GM21515 (cell line): Measurements from ENCODE around the gene BLCAP.

Experiments
- ATAC-seq: cut with Tn5 transposase; IDR thresholded peaks from one replicate; pipeline ENCODE4 v1.9.1; 2021; ENCODE audit not compliant: unreplicated experiment

BLCAP gene

GRCh38 chr20:37530696-37531095 lies 3.0 kb upstream of the BLCAP start:
- no peak for ATAC-seq

DNA sequence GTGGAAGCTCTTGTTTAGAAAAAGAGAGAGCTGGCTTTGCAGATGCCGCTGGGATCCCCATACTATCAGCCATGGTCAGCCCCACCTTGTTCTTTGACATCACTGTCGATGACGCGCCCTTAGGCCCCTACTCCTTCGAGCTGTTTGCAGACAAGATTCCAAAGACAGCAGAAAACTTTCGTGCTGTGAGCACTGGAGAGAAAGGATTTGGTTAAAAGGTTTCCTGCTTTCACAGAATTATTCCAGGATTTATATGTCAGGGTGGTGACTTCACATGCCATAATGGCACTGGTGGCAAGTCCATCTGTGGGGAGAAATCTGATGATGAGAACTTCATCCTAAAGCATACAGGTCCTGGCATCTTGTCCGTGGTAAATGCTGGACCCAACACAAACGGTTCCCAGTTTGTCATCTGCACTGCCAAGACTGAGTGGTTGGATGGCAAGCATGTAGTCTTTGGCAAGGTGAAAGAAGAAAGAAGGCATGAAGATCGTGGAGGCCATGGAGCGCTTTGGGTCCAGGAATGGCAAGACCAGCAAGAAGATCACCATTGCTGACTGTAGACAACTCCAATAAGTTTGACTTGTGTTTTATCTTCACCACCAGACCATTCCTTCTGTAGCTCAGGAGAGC lies 2.4 kb upstream of the BLCAP start:
- no peak for ATAC-seq

- no peak for ATAC-seq
These were observed 1.7 kb upstream of the BLCAP start for GRCh38 chr20:37529214-37529967.

DNA sequence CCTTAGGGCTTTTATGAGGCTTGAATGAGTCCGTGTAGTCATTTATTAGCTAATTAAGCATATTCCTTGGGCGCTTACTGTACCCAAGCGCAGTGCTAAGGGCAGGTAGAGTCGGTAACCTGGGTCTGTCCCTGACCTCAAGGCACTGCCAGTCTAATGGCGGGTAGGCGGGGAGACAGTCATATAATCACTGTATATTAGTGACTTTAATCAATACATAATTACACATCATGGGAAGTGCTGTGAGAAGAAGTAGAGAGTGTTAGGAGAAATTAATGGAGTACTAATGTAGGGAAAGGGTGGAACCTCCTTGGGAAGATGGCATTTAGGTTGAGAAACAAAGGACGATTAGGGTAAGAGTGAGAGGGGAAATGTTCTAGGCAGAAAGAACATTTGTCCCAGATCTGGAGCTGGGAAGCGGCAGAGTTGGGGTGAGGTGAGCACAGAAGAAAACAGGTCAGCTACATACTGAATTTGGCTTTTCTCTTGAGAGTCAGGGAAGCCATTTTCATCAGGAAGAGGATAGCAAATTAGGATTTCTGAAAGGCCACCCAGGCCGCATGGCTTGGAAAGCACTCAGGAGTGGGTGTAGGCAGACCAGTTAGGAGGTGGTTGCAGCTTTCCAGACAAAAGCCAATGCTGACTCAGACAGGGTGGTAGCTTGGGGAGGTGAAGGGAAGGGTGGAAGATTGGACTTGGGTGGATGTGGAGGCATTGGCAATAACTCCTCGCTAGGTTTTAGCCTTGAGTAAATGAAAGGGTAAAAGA lies 954 bp upstream of the BLCAP start:
- ATAC-seq = no peak

- ATAC-seq = no peak
These were observed 638 bp downstream of the BLCAP start for GRCh38 chr20:37526839-37527637.

- no peak for ATAC-seq
These were observed 1.3 kb downstream of the BLCAP start for GRCh38 chr20:37526238-37526838.

- no peak for ATAC-seq
These were observed 1.9 kb downstream of the BLCAP start for GRCh38 chr20:37525810-37526209.

DNA sequence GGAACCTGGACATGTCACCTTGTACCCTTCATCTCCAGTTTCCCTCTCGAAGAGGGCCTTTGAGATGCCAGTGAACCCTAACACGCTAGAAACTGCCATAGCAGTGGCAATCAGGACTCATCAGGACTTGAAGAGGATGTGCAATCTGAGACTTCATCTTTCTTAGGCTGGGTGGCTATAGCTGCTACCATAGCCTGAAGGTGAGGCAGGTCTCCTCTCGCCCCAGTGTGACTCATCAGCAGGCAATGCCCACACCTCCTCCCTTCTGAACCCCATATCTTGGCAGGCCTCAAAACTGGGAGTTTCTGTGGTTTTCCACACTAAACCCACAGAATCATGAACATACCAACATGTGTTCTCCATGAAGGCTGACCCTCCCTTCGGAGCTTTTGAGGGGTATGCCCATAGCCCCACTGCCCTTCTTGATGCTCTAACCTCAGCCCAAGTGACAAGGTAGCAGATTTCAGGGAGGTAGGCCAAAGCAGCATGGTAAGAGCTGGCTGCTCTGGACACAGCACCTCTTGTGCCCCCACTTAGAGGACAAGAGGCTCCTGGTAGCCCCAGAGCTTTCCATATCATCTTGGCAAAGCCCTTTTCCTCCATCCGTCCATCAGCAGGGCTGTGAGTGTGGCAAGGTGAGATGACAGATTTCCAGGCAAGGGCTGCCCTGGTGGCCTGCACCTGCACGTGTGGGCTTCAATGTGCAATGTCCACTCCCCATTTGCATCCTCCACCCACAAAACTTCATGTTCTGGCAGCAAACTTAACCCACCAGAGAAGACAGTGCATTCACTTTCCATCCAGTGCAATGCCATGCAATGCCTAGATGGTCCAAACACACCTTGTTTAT lies 2.6 kb downstream of the BLCAP start:
- ATAC-seq = no peak

DNA sequence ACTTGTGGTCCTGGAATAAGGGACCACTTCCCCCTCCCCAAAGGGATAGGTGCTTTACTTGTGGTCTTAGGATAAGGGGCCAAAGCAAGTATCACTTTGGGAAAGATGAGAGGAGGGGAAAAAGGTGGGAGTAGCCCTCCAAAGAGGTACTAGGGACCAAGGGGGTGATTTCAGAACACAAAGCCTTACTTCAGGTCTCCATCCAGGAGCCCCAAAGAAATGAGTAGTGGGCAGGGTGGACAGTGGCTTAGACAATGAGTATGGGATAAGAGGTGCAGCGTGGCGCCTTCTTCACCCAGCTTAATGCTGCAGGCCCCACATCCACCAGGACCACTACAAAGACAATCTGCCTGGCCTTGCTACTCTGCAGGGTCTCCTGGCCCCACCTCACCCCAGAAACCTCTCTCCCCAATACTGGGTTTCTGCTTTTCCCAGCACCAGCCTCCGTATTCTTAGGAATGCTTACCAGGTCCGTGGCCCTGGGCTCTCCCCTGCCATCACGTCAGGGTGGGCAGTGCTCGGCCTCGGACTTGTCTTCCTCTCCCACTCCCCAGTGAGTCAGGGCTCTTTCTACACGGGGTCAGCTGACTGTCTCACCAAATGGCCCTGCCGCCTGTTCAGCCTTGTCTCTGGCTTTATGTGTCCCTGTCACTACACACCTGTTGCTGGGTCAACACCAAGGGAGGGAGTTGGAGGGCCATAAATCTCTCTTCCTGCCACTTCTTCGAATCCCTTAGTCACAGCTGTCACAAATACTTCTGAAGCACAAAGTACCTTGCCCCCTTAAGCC lies 3.6 kb downstream of the BLCAP start:
- no peak for ATAC-seq

DNA sequence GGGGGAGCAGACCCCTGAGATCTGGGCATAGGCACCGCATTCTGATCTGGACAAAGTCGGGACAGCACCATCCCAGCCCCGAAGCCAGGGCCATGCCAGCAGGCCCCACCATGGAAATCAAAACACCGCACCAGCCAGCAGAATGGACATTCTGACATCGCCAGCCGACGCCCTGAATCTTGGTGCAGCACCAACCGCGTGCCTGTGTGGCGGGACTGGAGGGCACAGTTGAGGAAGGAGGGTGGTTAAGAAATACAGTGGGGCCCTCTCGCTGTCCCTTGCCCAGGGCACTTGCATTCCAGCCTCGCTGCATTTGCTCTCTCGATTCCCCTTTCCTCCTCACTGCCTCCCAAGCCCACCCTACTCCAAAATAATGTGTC lies 4.7 kb downstream of the BLCAP start:
- ATAC-seq = no peak

DNA sequence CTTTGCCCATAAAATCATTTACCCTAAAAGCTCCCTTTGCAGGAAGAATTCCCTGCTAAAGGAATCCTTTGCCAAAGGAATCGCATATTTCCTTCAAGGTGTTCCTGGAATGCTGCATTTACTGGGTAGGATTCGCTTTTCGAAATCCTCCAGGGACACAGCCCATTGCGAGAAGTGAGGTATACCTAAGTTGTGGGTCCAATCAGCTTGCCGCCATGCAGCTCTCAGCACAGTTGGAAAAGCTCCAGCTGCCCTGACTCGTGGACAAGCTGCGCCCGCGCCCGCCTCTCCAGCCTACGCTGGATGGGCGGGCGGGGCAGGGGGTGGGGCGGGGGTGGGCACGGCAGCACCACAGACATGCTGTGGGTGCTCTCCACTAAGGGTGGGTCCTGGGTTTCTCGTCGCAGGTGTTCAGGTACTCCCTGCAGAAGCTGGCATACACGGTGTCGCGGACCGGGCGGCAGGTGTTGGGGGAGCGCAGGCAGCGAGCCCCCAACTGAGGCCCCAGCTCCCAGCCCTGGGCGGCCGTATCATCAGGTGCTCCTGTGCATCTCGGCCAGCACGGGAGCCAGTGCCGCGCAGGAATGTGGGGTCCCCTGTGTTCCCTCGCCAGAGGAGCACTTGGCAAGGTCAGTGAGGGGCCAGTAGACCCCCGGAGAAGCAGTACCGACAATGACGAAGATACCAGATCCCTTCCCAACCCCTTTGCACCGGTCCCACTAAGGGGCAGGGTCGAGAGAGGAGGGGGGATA lies 5.2 kb downstream of the BLCAP start:
- ATAC-seq = no peak

GRCh38 chr20:37521061-37521771 lies 6.5 kb downstream of the BLCAP start, which contains the start of gene NNAT:
NNAT (plus strand) TSS chr20:37521250; CDS start chr20:37521332, 82 bp downstream.
- ATAC-seq = no peak

DNA sequence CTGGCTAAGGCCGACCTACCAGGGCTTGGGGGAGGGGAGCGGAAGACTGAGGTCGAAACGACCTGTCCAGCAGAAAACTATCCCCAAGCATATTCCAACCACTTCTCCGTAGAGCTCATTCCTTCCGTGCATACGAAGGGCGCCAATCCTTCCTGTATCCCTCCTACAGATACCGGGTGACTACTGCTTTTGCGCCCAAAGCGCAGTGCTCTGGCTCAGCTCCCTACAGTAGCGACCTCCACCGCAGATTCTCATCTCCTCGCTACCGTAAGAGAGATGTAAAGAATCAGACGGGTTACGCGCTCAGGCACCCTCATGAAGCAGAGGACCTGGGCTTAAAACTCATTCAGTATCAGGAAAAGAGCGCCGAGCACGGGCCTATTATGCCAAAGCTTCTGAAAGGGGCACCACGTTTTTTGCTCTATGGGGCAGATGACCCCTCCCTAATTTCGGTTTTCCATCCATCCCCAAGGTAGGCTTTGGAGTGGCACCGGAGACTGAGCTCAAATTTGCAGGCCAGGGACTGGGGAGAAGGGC lies 7.2 kb downstream of the BLCAP start:
- ATAC-seq = no peak

DNA sequence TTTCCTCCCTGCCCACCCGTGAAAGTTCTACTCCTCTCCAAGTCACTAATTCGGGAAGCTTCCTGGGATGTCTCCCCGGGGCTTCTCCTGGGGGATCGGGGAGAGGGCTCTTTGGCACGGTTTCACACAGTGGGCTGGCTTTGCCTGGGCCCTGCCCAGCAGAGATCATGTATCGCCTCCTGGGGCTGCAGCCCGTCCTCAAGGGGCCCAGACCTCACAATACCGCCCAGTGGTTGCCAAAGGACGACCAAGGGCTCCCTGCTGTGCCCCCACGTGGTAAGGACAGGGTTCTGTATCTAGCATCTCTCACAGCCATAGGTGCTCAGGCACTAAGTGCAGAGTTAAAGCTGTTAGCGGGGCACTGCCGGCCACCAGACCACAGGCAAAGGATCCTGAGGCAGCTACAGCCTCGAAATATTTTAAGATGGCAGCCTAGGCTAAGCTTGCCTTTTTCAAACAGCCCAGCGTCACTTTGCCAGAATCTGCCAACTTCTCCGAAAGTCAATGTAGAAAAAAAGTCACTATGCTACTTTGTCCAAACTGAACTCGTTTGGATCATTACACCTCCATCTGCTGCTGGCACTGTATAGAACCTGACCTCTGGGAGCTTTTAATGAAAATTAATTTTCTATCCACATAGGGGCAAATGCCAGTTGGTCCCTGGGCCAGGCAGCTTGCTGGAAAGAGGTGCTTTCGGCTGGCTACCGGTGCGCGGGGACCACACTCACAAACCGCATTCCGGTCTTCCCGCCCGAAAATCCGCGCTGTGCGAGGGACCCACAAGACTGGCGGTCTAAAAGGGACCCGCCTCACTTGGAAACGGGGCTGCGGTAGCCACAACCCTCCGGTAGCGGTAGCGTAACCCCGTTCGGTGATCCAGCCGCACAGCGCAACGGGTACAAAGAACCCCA lies 7.9 kb downstream of the BLCAP start:
- ATAC-seq = no peak

DNA sequence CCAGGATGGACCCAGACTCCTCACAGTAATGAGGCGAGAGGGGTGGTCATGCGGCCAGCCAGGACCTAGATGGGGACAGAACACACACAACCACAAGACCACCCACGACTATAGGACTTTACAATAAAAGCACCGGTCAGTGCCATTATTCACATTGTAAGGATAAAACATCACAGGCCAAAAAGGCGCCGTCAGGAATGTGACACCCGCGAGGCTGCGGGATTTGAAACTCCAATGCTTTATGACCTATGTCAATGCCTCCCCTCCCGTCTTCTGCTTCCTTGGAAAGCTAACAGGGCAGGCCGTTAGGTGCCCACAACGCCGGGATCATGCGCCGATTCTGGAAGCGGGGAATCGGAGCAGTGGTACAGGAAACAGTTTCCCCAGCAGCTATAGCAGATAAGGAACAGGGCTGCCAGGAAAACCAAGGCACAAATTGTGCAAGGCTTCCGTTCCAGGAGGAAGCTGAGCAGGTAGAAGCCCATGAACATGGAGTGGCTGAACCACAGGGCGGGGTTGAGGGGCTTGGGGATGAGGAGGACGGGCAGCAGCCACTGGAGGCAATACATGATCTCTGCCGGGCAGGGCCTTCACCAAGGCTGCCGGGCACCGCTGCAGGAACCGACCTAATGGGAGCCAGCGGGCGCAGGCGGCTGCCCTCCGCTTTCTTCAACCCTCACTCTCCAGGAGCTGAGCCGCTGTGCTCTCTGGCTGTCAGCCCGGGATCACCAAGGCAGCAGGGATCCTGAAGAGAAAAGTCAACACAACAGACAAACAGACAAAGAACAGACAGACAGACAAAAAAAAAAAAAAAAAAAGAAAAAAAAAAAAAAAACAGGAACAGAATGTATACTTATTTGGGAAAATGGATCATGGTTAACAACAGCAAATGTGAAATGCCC lies 8.8 kb downstream of the BLCAP start:
- ATAC-seq = no peak
